Transverse colon (tissue), 4 donors: Measurements from ENCODE around the gene WBP1L.

ENCODE experiments used
- EP300 ChIP-seq: sonication (generic); formaldehyde crosslinking; IDR thresholded peaks from one replicate; pipeline ENCODE4 v1.6.1; 2017; ENCODE audit warnings: antibody characterized with exemption, low read depth
- POLR2AphosphoS5 ChIP-seq, 3 donors: sonication (generic); formaldehyde crosslinking; IDR thresholded peaks; one replicate each; pipeline ENCODE4 v1.6.1; 2016; ENCODE audit warnings: antibody characterized with exemption in 3 of 3
- TF ChIP-seq, protein P1 (sequence below), 5 experiments: fragments of 200-600 bp in 3 of 5; fragments of 450-650 bp in 2 of 5; sonication (generic) in 3 of 5; IDR thresholded peaks; 1 replicate in 2 of 5; 2 replicates in 3 of 5; pipeline ENCODE4 v1.5.1; 2016 to 2017; ENCODE audit warnings: antibody characterized with exemption in 5 of 5, inconsistent platforms in 3 of 5, mild to moderate bottlenecking in 2 of 5, moderate library complexity in 1 of 5

DNA sequence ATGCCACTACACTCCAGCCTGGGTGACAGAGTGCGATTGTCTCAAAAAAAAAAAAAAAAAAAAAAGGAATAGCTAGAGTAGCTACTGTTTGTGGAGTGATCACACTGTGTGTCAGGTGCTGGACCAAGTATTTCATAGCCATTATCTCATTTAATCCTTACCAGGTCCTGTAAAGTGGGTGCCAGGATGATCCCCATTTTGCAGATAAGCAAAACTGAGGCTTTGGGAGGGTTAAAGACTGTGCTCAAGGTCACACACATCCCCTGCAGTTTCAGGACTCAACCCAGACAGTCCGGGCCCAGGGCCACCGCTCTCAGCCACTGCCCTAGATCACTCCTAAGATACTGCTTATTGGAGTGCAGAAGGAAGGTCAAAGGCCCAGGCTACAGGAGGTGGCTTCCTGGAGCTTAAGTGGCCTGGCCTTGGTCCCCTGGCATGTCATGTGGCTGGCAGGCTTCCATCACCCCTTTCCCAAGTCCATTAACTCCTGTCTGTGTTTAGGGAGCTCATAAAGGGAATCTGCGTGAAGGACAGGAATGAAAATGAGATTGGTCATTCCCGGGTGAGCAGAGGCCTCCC, 12.4 kb upstream of the WBP1L start:
- TF ChIP-seq, protein P1, sequence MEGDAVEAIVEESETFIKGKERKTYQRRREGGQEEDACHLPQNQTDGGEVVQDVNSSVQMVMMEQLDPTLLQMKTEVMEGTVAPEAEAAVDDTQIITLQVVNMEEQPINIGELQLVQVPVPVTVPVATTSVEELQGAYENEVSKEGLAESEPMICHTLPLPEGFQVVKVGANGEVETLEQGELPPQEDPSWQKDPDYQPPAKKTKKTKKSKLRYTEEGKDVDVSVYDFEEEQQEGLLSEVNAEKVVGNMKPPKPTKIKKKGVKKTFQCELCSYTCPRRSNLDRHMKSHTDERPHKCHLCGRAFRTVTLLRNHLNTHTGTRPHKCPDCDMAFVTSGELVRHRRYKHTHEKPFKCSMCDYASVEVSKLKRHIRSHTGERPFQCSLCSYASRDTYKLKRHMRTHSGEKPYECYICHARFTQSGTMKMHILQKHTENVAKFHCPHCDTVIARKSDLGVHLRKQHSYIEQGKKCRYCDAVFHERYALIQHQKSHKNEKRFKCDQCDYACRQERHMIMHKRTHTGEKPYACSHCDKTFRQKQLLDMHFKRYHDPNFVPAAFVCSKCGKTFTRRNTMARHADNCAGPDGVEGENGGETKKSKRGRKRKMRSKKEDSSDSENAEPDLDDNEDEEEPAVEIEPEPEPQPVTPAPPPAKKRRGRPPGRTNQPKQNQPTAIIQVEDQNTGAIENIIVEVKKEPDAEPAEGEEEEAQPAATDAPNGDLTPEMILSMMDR (IDR thresholded peaks at IDR 0.05): no peak
- TF ChIP-seq POLR2AphosphoS5 (IDR thresholded peaks at IDR 0.05): no peak
- no peak for TF ChIP-seq EP300
